Measurements from ENCODE around the gene THADA.
"Not testable (repeated sequence)": the region's sequence is repeated elsewhere in the genome, so short reads cannot be mapped to it uniquely, and the experiment has no call there.

The THADA gene

GRCh38 chr2:43397411-43397810 lies 198.4 kb downstream of the THADA start:
- in situ Hi-C loops (cut with HindIII; ENCODE audit: low sequenced_read_pairs), result no loop called here

- in situ Hi-C loops (cut with HindIII; ENCODE audit: low sequenced_read_pairs), result not testable (repeated sequence)
Measured at GRCh38 chr2:43396344-43396743, 199.5 kb downstream of the THADA start.

- in situ Hi-C loops (cut with HindIII; ENCODE audit: low sequenced_read_pairs), result no loop called here
Measured at GRCh38 chr2:43393918-43394317, 201.9 kb downstream of the THADA start.

DNA sequence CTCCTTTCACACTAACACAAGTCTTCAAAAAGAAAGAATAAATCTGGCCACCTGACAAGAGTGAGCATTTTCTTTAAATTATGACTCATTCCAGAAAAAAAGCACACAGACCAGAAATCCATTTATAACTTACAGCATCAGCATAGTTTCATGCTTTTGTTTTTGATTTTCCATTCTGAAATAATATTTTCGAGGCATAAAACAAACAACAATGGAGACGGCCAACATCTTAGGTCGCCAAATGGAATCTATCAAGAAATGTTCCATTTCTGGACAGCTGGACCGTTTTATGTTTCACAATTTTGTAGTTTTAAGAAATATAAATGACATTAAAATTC lies 204.0 kb downstream of the THADA start:
- in situ Hi-C loops (cut with HindIII; ENCODE audit: low sequenced_read_pairs), result no loop called here

GRCh38 chr2:43391201-43391877 lies 204.5 kb downstream of the THADA start:
- in situ Hi-C loops (cut with HindIII; ENCODE audit: low sequenced_read_pairs), result no loop called here

GRCh38 chr2:43389581-43390466 lies 206.0 kb downstream of the THADA start:
- in situ Hi-C loops (cut with HindIII; ENCODE audit: low sequenced_read_pairs), result loop anchor here (5.0 kb wide), 1 partner anchor 558 kb away; no protein-coding TSS in a partner anchor

DNA sequence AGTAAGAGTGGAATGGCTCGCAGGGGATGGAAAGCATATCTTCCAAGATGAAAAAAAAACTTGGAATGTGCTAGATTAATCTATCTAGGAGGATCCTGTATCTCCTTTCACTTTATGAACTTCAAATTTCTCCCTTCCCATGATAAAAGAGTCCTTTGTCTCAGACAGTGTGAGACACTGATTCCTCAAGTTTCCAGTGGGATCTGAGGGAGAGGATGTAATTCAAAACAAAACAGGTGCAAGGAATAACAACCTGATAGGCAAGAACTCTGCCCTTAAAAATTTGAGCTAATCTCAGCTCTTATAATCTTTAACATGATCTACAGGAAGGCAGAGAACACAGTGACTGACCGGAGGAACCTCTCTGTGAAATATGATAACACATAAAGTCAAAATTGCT lies 207.5 kb downstream of the THADA start:
- in situ Hi-C loops (cut with HindIII; ENCODE audit: low sequenced_read_pairs), result loop anchor here (5.0 kb wide), 1 partner anchor 556 kb away; no protein-coding TSS in a partner anchor

- in situ Hi-C loops (cut with HindIII; ENCODE audit: low sequenced_read_pairs), result loop anchor here (5.0 kb wide), 1 partner anchor 555 kb away; no protein-coding TSS in a partner anchor
Measured at GRCh38 chr2:43387092-43388062, 208.5 kb downstream of the THADA start.

DNA sequence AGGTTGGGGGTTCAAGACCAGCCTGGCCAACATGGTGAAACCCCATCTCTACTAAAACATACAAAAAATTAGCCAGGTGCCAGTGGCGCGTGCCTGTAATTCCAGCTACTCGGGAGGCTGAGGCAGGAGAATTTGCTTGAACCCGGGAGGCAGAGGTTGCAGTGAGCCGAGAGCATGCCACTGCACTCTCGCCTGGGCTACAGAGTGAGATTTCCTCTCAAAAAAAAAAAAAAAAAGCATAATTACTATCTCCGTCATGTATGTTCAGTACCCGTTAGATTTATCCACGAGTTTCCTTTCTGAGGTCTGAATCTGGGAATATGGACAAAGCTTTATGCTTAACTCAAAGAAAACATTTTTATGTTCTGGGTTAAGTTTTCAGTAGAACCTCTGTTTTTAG lies 209.2 kb downstream of the THADA start:
- in situ Hi-C loops (cut with HindIII; ENCODE audit: low sequenced_read_pairs), result loop anchor here (5.0 kb wide), 1 partner anchor 554 kb away; no protein-coding TSS in a partner anchor

DNA sequence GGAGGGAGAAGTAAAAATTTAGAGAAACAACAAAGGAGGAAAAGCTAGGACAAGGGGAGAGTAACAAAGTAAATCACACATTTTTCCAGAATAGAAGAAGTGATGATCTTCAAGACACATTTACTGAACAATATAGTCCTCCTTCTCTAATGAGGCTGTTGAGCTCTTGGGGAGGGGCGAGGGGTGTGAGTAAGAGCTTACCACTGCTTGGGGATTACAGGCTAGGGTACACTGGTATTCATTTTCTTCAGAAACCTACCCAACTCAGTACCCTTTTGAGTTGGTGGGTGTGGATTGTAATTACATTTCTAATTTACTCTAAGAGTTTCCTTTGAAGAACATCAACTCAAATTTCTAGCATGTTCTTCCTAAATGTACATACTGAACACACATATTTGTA lies 211.7 kb downstream of the THADA start:
- in situ Hi-C loops (cut with HindIII; ENCODE audit: low sequenced_read_pairs), result no loop called here

GRCh38 chr2:43383533-43383932 lies 212.3 kb downstream of the THADA start:
- in situ Hi-C loops (cut with HindIII; ENCODE audit: low sequenced_read_pairs), result no loop called here

DNA sequence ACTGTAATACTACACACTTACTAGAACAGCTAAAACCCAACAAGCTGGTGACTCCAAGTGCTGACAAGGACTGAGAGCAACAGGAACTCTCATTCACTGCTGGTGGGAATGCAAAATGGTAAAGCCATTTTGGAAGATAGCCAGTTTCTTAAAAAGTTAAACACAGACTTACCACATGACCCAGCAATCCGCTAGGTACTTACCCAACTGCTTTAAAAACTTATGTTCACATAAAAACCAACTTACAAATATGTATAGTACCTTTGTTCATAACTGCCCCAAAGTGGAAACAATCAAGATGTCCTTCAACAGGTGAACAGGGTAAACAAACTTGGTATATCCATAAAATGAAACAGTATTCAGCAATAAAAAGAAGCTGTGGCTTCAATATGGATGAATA lies 216.3 kb downstream of the THADA start:
- in situ Hi-C loops (cut with HindIII; ENCODE audit: low sequenced_read_pairs), result no loop called here

GRCh38 chr2:43377327-43377726 lies 218.5 kb downstream of the THADA start:
- in situ Hi-C loops (cut with HindIII; ENCODE audit: low sequenced_read_pairs), result no loop called here

GRCh38 chr2:43376523-43377198 lies 219.2 kb downstream of the THADA start:
- in situ Hi-C loops (cut with HindIII; ENCODE audit: low sequenced_read_pairs), result no loop called here

GRCh38 chr2:43375746-43376522 lies 219.9 kb downstream of the THADA start:
- in situ Hi-C loops (cut with HindIII; ENCODE audit: low sequenced_read_pairs), result no loop called here

DNA sequence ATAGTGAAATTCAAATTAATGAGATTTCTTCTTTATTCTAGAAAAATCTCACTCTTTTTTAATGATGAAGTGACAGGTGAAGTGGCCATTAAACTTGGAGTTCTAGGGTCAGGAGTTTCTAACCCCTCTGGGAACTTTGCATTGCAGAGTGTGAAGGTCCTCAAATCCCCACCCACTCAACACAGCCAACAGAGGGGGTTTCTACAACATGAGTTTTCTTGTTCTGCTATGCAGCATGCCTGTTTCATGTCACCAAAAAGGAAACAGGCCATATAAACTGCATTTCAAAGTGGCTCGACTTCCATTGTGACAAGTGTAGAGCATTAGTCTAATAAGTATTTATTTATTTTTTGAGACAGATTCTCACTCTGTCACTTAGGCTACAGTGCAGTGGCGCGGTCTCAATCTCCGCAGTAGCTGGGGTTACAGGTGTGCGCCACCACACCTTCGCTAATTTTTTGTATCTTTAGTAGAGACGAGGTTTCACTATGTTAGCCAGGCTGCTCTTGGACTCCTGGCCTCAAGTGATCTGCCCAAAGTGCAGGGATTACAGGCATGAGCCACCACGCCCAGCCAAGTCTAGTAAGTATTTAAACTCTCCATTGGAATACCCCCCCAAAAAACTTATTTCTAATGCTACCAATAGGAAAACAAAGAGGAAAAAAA lies 223.3 kb downstream of the THADA start:
- in situ Hi-C loops (cut with HindIII; ENCODE audit: low sequenced_read_pairs), result no loop called here

- in situ Hi-C loops (cut with HindIII; ENCODE audit: low sequenced_read_pairs), result no loop called here
Measured at GRCh38 chr2:43370705-43371104, 225.1 kb downstream of the THADA start.

- in situ Hi-C loops (cut with HindIII; ENCODE audit: low sequenced_read_pairs), result no loop called here
Measured at GRCh38 chr2:43370146-43370545, 225.7 kb downstream of the THADA start.

Measured in endothelial cell of hepatic sinusoid (primary cell).